Measurements from ENCODE around the gene TPM3.
"Not testable (repeated sequence)": the region's sequence is repeated elsewhere in the genome, so short reads cannot be mapped to it uniquely, and the experiment has no call there.

TPM3 gene

GRCh38 chr1:154205778-154206177, 13.9 kb upstream of the TPM3 start:
- not testable (repeated sequence) for DNase-seq (ENCODE audit: low read depth)

- no peak for DNase-seq (ENCODE audit: low read depth)
Observed at GRCh38 chr1:154199563-154199879, 7.6 kb upstream of the TPM3 start.

DNA sequence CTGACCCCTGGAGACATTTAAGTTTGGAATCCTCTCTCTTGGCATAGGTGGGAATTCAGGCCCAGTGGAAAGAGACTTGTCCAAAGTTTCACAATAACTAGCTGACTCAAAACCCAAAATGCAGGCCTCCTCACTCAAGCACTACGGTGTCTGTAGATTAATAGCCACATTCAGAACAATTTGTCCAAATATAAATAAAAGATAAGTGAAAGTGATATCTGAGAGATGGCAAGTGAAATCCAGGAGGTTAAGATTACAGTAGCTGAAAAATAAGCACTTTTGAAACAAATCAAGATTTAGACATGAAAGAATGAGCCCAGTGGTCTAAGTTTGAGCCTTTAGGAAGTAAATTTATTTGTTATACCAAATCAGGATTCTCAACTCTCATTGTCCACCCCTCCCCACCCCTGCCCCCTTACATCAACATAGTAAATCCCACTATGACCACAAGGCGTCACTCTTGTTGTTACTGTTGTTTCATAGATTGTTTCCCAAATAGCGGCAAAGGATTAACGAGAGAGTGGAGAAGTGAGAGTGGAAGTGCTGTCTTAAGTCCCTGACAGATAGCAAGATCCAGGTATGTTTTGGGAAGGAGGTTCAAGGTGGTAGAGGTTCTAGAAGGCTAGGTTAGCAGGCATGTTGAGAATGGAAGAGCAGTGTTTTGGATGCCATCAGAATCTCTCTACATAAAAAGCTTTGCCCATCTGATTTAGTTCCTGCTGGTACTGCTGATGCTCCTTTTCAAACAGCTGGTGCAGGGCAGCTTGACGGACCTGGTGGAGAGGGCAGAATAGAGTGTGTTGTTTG, 7.1 kb upstream of the TPM3 start:
- DNase-seq (ENCODE audit: low read depth): peak; percentile 50

DNA sequence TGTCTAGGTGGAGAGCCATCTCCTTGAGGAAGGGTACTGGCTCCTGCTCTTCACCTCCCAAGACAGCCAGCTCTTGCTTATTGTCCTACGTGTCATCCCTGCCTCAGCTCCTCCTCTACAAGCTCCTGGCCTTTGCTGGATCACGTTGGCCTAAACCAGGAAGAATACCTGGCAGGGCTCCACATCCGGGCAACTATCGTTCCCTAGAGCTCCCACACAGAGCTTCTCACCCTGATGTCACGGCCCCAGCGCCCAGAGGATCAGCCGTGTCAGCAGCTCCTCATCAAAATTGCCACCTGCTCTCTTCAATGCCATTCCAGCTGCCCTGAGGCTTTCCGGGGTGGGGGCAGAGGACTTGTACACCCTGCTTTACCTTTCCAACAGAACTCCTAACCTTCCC, 1.9 kb upstream of the TPM3 start:
- no peak for DNase-seq (ENCODE audit: low read depth)

DNA sequence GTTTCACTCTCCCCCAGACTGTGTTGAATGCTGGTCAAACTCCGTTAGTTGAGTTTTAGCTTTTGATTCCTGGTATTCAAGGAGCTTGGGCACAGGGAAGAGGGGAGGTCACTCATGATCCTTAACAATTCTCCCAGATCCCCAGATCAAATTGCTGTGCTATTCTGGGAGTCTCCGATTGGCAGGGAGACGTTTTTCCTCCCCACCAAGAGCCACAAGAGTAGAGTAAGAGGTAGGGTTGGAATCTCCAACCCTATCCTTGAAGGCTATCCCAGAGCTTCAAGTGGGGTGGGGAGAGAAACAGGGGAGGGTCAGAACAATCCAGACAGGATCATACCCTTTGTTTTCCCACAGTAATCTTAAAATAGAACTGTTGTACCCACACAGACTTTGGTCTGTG, 576 bp upstream of the TPM3 start:
- no peak for DNase-seq (ENCODE audit: low read depth)

DNA sequence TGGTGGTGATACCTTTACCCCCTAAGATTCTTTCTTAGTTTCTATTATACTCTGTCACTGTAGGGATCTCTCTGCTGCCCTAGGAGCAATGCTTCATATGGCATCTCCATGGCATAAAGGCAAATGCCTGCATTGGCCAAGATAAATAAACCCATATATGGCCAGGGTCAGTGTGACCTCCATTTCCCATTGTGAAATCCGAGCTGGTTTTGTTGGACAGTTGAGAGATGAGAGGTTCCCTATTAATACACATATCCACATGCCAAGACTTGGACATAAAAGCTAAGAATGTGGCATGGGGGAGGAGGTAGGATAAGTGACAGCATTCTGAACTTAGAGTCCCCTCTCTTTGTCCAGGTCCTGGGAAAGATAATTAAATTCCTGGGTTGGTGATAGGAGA, 1.4 kb downstream of the TPM3 start:
- peak; percentile 77 for DNase-seq (ENCODE audit: low read depth)

- DNase-seq (ENCODE audit: low read depth): no peak
Observed at GRCh38 chr1:154186852-154187501, 4.9 kb downstream of the TPM3 start.

- DNase-seq (ENCODE audit: low read depth): peak; percentile 30
Observed at GRCh38 chr1:154186177-154186576, 5.7 kb downstream of the TPM3 start.

GRCh38 chr1:154183046-154183915, 8.6 kb downstream of the TPM3 start:
- peak; percentile 92 for DNase-seq (ENCODE audit: low read depth)

DNA sequence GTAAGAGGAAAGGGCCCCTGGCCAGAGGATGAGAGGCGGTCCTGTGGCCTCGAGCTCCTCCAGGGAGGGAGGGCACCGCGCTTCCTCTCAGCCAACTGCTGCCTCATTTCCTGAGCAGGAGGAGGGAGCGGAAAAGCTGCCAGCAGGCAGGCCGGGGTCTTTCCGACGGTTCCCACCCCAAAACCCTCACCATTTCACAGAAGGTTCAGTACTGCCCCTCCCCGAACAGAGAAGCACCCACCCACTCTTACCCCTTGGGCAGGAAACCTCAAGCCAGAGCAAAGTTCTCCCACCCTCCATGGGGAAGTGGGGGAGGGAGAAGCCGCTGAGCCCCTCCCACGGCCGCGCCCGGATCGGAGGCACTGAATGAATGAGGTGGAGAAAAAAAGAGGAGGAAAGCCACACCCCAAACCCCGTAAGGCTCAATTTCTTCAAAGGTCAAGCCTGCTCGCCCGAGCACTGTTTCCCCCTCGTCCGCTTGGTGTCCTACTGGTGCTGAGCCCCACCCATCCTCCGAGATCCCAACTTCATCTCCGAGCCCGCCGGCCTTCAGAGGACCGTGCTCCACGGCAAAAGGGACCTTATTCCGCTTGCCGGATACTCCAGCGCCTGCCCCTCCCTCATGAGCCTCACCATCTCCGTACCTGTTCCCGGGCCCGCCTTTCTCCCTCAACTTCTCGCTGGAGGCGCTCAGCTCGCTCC, 9.4 kb downstream of the TPM3 start:
- DNase-seq (ENCODE audit: low read depth): peak; percentile 68

GRCh38 chr1:154181944-154182343, 10.0 kb downstream of the TPM3 start:
- no peak for DNase-seq (ENCODE audit: low read depth)

DNA sequence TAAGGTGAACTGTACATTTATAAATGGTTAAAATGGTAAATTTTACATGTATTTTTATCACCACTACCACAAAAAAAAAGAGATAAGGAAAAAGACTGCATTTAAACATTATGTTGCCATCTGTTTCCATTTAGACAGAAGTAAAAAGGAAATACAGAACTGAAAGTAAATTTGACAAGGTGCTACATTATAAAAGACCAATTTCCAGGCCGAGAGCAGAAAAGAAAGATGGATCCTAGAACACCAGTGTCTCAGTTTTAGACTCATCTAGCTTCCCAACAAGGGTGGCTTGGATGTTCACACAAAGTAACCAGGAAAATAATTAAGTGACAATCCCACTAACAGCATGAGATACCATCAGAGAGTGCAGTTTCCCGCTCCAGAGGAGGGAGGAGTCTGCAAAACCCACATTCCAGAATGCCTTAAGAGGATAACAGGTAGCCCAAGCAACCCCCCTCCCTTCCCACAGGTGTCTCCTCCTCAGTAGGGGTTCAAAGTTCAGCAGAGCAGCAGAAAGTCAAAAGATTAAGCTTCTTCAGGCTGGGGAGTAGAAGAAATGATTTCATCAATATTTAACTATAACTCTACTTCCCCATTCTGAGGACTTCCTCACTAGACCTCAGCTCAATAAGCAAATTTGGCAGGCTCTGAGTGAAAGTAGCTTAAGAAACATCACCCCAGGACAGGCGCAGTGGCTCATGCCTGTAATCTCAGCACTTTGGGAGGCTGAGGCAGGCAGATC, 11.8 kb downstream of the TPM3 start:
- DNase-seq (ENCODE audit: low read depth): no peak

DNA sequence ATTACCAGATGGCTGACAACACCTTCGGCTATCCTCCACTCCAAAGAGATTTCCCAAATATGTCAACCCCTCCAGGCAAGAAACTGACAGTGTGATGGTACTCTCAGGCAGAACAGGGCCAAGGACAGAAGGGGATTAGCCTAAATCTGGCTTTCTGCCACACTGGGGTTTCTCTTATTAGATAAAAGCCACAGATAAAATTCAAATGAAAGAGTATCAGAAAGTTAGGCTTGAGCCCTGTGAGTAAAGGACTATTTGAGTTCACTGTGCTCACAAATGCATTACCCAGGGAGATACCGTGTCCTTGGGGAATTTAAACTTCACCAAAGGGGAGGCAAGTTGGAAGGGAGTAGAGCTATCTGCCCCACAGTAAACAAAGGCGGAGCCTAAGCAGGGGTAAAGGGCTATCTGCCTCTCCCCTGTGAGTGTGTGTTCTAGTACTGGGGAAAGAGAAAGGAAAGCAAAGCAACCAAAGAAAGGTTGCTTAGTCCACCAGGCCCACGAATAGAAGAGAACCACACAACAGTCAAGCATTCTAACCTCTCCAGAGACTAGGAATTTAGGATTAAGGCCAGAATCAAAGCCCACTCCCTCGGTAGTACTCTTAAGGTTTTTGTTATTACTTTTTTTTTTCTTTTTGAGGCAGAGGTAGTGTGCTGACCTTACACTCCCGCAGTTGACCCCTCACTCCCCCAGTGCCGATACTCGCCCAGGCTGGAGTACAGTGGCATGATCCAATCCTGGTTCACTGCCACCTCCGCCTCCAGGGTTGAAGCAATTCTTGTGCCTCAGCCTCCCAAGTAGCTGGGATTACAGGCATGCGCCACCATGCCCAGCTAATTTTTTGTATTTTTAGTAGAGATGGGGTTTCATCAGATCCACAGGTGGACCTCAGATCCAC, 12.7 kb downstream of the TPM3 start:
- no peak for DNase-seq (ENCODE audit: low read depth)

- DNase-seq (ENCODE audit: low read depth): no peak
Observed at GRCh38 chr1:154178013-154178412, 13.9 kb downstream of the TPM3 start.

GRCh38 chr1:154176337-154176736, 15.6 kb downstream of the TPM3 start:
- peak; percentile 57 for DNase-seq (ENCODE audit: low read depth)

GRCh38 chr1:154174654-154175053, 17.2 kb downstream of the TPM3 start:
- DNase-seq (ENCODE audit: low read depth): no peak

GRCh38 chr1:154171880-154172279, 20.0 kb downstream of the TPM3 start:
- DNase-seq (ENCODE audit: low read depth): no peak

GRCh38 chr1:154171223-154171583, 20.7 kb downstream of the TPM3 start:
- no peak for DNase-seq (ENCODE audit: low read depth)

GRCh38 chr1:154170547-154171222, 21.2 kb downstream of the TPM3 start:
- no peak for DNase-seq (ENCODE audit: low read depth)

DNA sequence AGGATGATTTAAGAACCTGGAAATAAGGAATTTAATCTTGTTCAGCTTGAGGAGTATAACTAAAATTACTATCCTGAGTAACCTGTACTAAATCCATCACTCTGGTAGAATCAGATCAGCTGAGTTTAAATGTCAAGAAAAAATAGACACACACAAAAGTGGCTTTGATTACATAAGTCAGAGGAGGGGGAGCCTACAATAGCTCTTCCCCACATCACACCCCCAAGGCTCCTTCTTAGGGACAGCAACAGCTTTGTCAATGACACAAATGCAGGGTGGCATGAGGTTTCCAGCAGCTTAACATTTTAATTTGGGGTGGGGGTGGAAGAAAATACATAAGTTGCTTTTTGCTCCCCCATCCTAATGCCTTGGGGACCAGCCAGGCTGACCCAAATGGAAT, 24.4 kb downstream of the TPM3 start:
- DNase-seq (ENCODE audit: low read depth): no peak
